Uterus (tissue), 4 donors: Measurements from ENCODE around the gene EPB41L1. TPM values are rescaled to one million over a fixed set of nuclear protein-coding genes. Genes with fewer than 3 reads are reported as not detected.

Experiments
- DNase-seq, 2 donors: peaks; one replicate each; pipeline ENCODE4 v3.0.0-alpha.2; 2019 to 2020
- H3K27ac ChIP-seq, 2 donors: fragments of 200-600 bp; sonication (generic); 1 replicate in 1 of 2; 2 replicates in 1 of 2; pipeline ENCODE4 v1.5.1; 2016 to 2018
- H3K27me3 ChIP-seq, 2 donors: fragments of 200-600 bp; sonication (generic); one replicate each; pipeline ENCODE4 v1.5.1; 2018 to 2019; ENCODE audit warnings: control low read depth in 1 of 2
- H3K36me3 ChIP-seq, 2 donors: fragments of 200-600 bp; sonication (generic); one replicate each; pipeline ENCODE4 v1.5.1; 2019; ENCODE audit warnings: control low read depth in 1 of 2
- H3K4me1 ChIP-seq, 2 donors: fragments of 200-600 bp; sonication (generic); one replicate each; pipeline ENCODE4 v1.5.1; 2018 to 2019; ENCODE audit warnings: control low read depth in 1 of 2
- H3K4me3 ChIP-seq, 2 donors: fragments of 200-600 bp; sonication (generic); 1 replicate in 1 of 2; 2 replicates in 1 of 2; pipeline ENCODE4 v1.5.1; 2018 to 2019; ENCODE audit warnings: mild to moderate bottlenecking in 1 of 2
- H3K9me3 ChIP-seq, 2 donors: fragments of 200-600 bp; sonication (generic); one replicate each; pipeline ENCODE4 v1.5.1; 2019; ENCODE audit warnings: control low read depth in 1 of 2
- CTCF ChIP-seq, 4 experiments: fragments of 200-600 bp in 2 of 4; fragments of 450-650 bp in 2 of 4; sonication (generic) in 2 of 4; IDR thresholded peaks; one replicate each; pipeline ENCODE4 v1.5.1; 2016 to 2019; ENCODE audit warnings: antibody characterized with exemption in 4 of 4, mild to moderate bottlenecking in 2 of 4, moderate library complexity in 1 of 4
- POLR2A ChIP-seq, 2 donors: fragments of 450-650 bp; IDR thresholded peaks; one replicate each; pipeline ENCODE4 v1.6.1; 2016; ENCODE audit warnings: antibody characterized with exemption in 2 of 2, mild to moderate bottlenecking in 1 of 2, moderate library complexity in 1 of 2
- intact Hi-C: fragments of 100-400 bp; cut with DNase I; formaldehyde crosslinking; loops from one replicate; pipeline ENCODE4 v1.15.1; 2023; ENCODE audit warnings: low total_unique reads
- total RNA-seq, 4 donors: library from RNA; depleted of rRNA in 3 of 4; stranded (reverse); fragments of >200 nt in 3 of 4; gene quantifications; one replicate each; pipeline versions ENCODE4 v1.1.0 to v1.2.4, GENCODE V29; 2014 to 2023
- donor health status: DM: yes; HTN: yes; CAD: no.

The EPB41L1 gene
- total RNA-seq, 4 donors from 2014 or later: 4.9 to 69.2 (median 33.2) TPM

DNA sequence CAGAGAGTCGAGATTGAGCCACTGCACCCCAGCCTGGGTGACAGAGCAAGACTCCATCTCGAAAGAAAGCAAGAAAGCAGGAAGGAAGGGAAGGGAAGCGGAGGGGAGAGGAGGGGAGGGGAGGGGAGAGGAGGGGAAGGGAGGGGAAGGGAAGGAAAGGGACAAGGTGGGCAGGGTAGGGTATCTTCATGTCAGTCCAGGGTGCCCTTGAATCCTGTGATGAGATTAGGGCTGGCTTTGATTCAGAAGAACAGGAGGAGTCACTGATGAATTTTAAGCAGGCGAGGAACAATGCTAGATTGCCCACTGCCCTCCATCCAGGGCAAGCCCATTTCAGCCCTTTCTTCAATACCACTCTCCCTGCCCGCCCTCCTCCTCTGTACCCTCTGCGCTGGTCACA is 35.0 kb upstream of the EPB41L1 start:
- H3K9me3 ChIP-seq: no peaks in the 10 kb centered on the region
- H3K36me3 ChIP-seq: no peaks in the 10 kb centered on the region
- no peak for DNase-seq
- H3K4me1 ChIP-seq: no peaks in the 10 kb centered on the region
- no peak overlapping the region for H3K4me3 ChIP-seq
- H3K27me3 ChIP-seq: no peaks in the 10 kb centered on the region
- TF ChIP-seq POLR2A (IDR thresholded peaks at IDR 0.05): no peak
- no peak for TF ChIP-seq CTCF (IDR thresholded peaks at IDR 0.05)
- no peak overlapping the region for H3K27ac ChIP-seq
- intact Hi-C loops: no loop called here

GRCh38 chr20:36120241-36120640 is 34.3 kb upstream of the EPB41L1 start:
- no peak overlapping the region for H3K4me3 ChIP-seq
- no peak for DNase-seq
- no peaks in the 10 kb centered on the region for H3K27me3 ChIP-seq
- H3K4me1 ChIP-seq: no peaks in the 10 kb centered on the region
- intact Hi-C loops: no loop called here
- no peak for TF ChIP-seq POLR2A (IDR thresholded peaks at IDR 0.05)
- TF ChIP-seq CTCF (IDR thresholded peaks at IDR 0.05): no peak
- H3K9me3 ChIP-seq: no peaks in the 10 kb centered on the region
- no peak overlapping the region for H3K27ac ChIP-seq
- no peaks in the 10 kb centered on the region for H3K36me3 ChIP-seq

DNA sequence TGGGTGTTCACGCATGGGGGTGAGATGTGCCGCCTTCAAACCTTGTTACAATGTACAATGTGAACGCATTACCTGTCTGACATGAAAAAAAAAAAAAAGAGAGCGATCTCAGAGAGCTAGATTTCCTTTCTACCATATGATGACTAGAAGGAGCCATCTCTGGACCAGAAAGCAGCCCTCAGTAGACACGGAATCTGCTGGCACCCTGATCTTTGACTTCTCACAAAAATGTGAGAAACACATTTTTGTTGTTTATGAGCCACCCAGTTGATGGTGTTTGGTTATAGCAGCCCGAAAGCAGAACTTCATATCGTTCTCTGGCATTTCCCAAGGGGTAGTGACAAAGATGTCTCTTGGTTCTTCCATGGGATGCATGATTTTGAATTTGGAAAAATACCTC is 33.5 kb upstream of the EPB41L1 start:
- Histone ChIP-seq H3K27me3 (no peaks in the 10 kb centered on the region), H3K9me3 (no peaks in the 10 kb centered on the region), H3K4me1 (no peaks in the 10 kb centered on the region), H3K4me3 (no peak overlapping the region), H3K36me3 (no peaks in the 10 kb centered on the region), H3K27ac (no peak overlapping the region)
- no peak for DNase-seq
- intact Hi-C loops: no loop called here
- no peak for TF ChIP-seq POLR2A (IDR thresholded peaks at IDR 0.05)
- no peak for TF ChIP-seq CTCF (IDR thresholded peaks at IDR 0.05)

- TF ChIP-seq CTCF (IDR thresholded peaks at IDR 0.05): no peak
- TF ChIP-seq POLR2A (IDR thresholded peaks at IDR 0.05): no peak
- H3K27me3 ChIP-seq: no peaks in the 10 kb centered on the region
Measured at GRCh38 chr20:36121981-36122930, 32.3 kb upstream of the EPB41L1 start.

GRCh38 chr20:36122931-36123288 is 31.6 kb upstream of the EPB41L1 start:
- Histone ChIP-seq H3K27ac (no peak overlapping the region), H3K4me3 (no peak overlapping the region), H3K4me1 (no peaks in the 10 kb centered on the region), H3K9me3 (no peaks in the 10 kb centered on the region), H3K36me3 (no peaks in the 10 kb centered on the region), H3K27me3 (no peaks in the 10 kb centered on the region)
- no peak for DNase-seq
- intact Hi-C loops: no loop called here
- TF ChIP-seq CTCF (IDR thresholded peaks at IDR 0.05) (no peak), POLR2A (IDR thresholded peaks at IDR 0.05) (no peak)

More at GRCh38 chr20:36121981-36122930, 32.3 kb upstream of the EPB41L1 start:
- intact Hi-C loops: no loop called here
- Histone ChIP-seq H3K4me1 (no peaks in the 10 kb centered on the region), H3K27ac (no peak overlapping the region), H3K36me3 (no peaks in the 10 kb centered on the region), H3K9me3 (no peaks in the 10 kb centered on the region), H3K4me3 (no peak overlapping the region)
- no peak for DNase-seq
